ENCODE results near the gene RAB35. TPM values are rescaled to one million over a fixed set of nuclear protein-coding genes. Genes with fewer than 3 reads are reported as not detected.

The RAB35 gene
- total RNA-seq, 4 donors from 2014 or later: 22.4 to 36.1 (median 25.9) TPM

Small RNAs within 50 kb of the gene (small RNA-seq; reads per million reads assigned to genes)
- not detected for gene AC004812.1
- not detected for gene MIR4498

Other genes with a start within 250 kb of the RAB35 start
- gene CIT, start 239.4 kb downstream of the RAB35 start, total RNA-seq: 1 to 10 TPM in 3 of 4 donors, under 1 TPM in 1; 0.93 to 4.3 (median 3.4) TPM
- 100 to 1,000 TPM in 1 of 4 donors, 10 to 100 TPM in 2, not detected in 1; 58.6 to 219 (median 61.6) TPM for gene BICDL1, start 127.5 kb downstream of the RAB35 start, total RNA-seq
- 10 to 100 TPM; 52.5 to 99.4 (median 72.1) TPM for gene GCN1, start 78.0 kb upstream of the RAB35 start, total RNA-seq
- 1,000 to 10,000 TPM; 2,289 to 4,489 (median 2,885) TPM for gene RPLP0, start 84.4 kb upstream of the RAB35 start, total RNA-seq
- gene PXN, start 149.0 kb upstream of the RAB35 start, total RNA-seq: 100 to 1,000 TPM in 1 of 4 donors, 10 to 100 TPM in 3; 40.0 to 151 (median 73.1) TPM
- gene RNU4-2, start 175.2 kb upstream of the RAB35 start, total RNA-seq: under 1 TPM; under 0.01 TPM
- under 1 TPM in 2 of 4 donors, not detected in 2; under 0.01 TPM for gene RNU4-1, start 176.5 kb upstream of the RAB35 start, total RNA-seq
- gene SIRT4, start 185.6 kb upstream of the RAB35 start, total RNA-seq: 1 to 10 TPM in 3 of 4 donors, not detected in 1; 1.3 to 2.4 (median 1.4) TPM
- not detected for gene PLA2G1B, start 211.0 kb upstream of the RAB35 start, total RNA-seq